GM21360 (cell line): ENCODE measurements around the gene UNC5A.

Experiments used
- ATAC-seq: cut with Tn5 transposase; IDR thresholded peaks from one replicate; pipeline ENCODE4 v1.9.1; 2021; ENCODE audit warnings: mild to moderate bottlenecking, moderate library complexity; ENCODE audit not compliant: unreplicated experiment

The UNC5A gene

GRCh38 chr5:176810081-176810597, at the start of gene UNC5A:
Gene UNC5A, plus strand, starts transcription at chr5:176810559. Its CDS starts 192 bp downstream, at chr5:176810751.
- ATAC-seq: no peak

- ATAC-seq: no peak
Observed at GRCh38 chr5:176761755-176762154, 48.6 kb upstream of the UNC5A start.

- ATAC-seq: no peak
Observed at GRCh38 chr5:176762489-176762888, 47.9 kb upstream of the UNC5A start.

- no peak for ATAC-seq
Observed at GRCh38 chr5:176765687-176766086, 44.7 kb upstream of the UNC5A start.

GRCh38 chr5:176768174-176768970, 42.0 kb upstream of the UNC5A start:
- no peak for ATAC-seq

GRCh38 chr5:176769911-176770310, 40.4 kb upstream of the UNC5A start:
- no peak for ATAC-seq

- ATAC-seq: no peak
Observed at GRCh38 chr5:176770431-176770830, 39.9 kb upstream of the UNC5A start.

GRCh38 chr5:176771102-176771845, 39.1 kb upstream of the UNC5A start:
- ATAC-seq: no peak

- no peak for ATAC-seq
Observed at GRCh38 chr5:176772271-176773210, 37.8 kb upstream of the UNC5A start.

GRCh38 chr5:176773408-176774035, 36.8 kb upstream of the UNC5A start:
- no peak for ATAC-seq

GRCh38 chr5:176774216-176775171, 35.9 kb upstream of the UNC5A start:
- no peak for ATAC-seq

- ATAC-seq: no peak
Observed at GRCh38 chr5:176775409-176775808, 35.0 kb upstream of the UNC5A start.

GRCh38 chr5:176776141-176776865, 34.1 kb upstream of the UNC5A start:
- ATAC-seq: no peak

- no peak for ATAC-seq
Observed at GRCh38 chr5:176776916-176777315, 33.4 kb upstream of the UNC5A start.

- no peak for ATAC-seq
Observed at GRCh38 chr5:176778921-176779465, 31.4 kb upstream of the UNC5A start.

- no peak for ATAC-seq
Observed at GRCh38 chr5:176779537-176779936, 30.8 kb upstream of the UNC5A start.

- no peak for ATAC-seq
Observed at GRCh38 chr5:176780176-176781053, 29.9 kb upstream of the UNC5A start.

GRCh38 chr5:176781054-176781375, 29.3 kb upstream of the UNC5A start:
- no peak for ATAC-seq
